PC-3 (cell line): ENCODE measurements around the gene PSMD6. TPM values are rescaled to one million over a fixed set of nuclear protein-coding genes. Genes with fewer than 3 reads are reported as not detected.
A peak's percentile ranks its signal among the peaks of the same experiment; 100 is the strongest.

Source experiments
- ATAC-seq: fragments of 200-7000 bp; cut with Tn5 transposase; 2 replicates; pipeline ENCODE4 v1.9.1; 2020; ENCODE audit warnings: mild to moderate bottlenecking, moderate library complexity
- BruUV-seq: library from RNA; stranded (reverse); fragments of 400-500 nt; replicated peaks from 2 replicates; lab custom pipeline; 2021; lab: Mats Ljungman, UMichigan
- CTCF ChIA-PET: fragments of 300-600 bp; sonication (Branson Sonifier 250); formaldehyde crosslinking; loops from one replicate; lab custom pipeline; 2022; ENCODE audit warnings: antibody characterized with exemption; lab: Charles Lee
- POLR2A ChIA-PET: fragments of 300-600 bp; sonication (Branson Sonifier 250); formaldehyde crosslinking; loops from one replicate; lab custom pipeline; 2022; ENCODE audit warnings: antibody characterized with exemption; ENCODE audit not compliant: unreplicated experiment; lab: Charles Lee
- DNase-seq: peaks from one replicate; pipeline ENCODE4 v3.0.0-alpha.2; 2015
- H2AFZ ChIP-seq: fragments of 300-600 bp; sonication (generic); 2 replicates; pipeline ENCODE4 v1.6.0; 2016; ENCODE audit warnings: antibody characterized with exemption, low read length
- H3F3A ChIP-seq: fragments of 300-600 bp; sonication (generic); one replicate; pipeline ENCODE4 v1.6.0; 2017; ENCODE audit warnings: antibody characterized with exemption, low read length, control low read depth, mild to moderate bottlenecking; ENCODE audit not compliant: unreplicated experiment
- H3K27ac ChIP-seq: fragments of 300-600 bp; sonication (generic); 2 replicates; pipeline ENCODE4 v1.5.1; 2016; ENCODE audit warnings: mild to moderate bottlenecking, low read length
- H3K27me3 ChIP-seq: fragments of 300-600 bp; sonication (generic); 2 replicates; pipeline ENCODE4 v1.6.1; 2016; ENCODE audit warnings: low read length, mixed read lengths
- H3K36me3 ChIP-seq: fragments of 300-600 bp; sonication (generic); 2 replicates; pipeline ENCODE4 v1.6.1; 2016; ENCODE audit warnings: low read depth, mixed run types, low read length, mixed read lengths
- H3K4me1 ChIP-seq: fragments of 300-600 bp; sonication (generic); 2 replicates; pipeline ENCODE4 v1.5.1; 2016; ENCODE audit warnings: low read length; ENCODE audit not compliant: insufficient read depth
- H3K4me2 ChIP-seq: fragments of 300-600 bp; sonication (generic); 2 replicates; pipeline ENCODE4 v1.6.0; 2016; ENCODE audit warnings: low read length
- H3K4me3 ChIP-seq: fragments of 300-600 bp; sonication (generic); 2 replicates; pipeline ENCODE4 v1.5.1; 2016; ENCODE audit warnings: mild to moderate bottlenecking, low read length, mixed read lengths
- H3K79me2 ChIP-seq: fragments of 300-600 bp; sonication (generic); 2 replicates; pipeline ENCODE4 v1.6.1; 2017; ENCODE audit warnings: low read length, mixed read lengths
- H3K9ac ChIP-seq: fragments of 300-600 bp; sonication (generic); 2 replicates; pipeline ENCODE4 v1.6.0; 2016; ENCODE audit warnings: mild to moderate bottlenecking, low read length
- H3K9me2 ChIP-seq: fragments of 300-600 bp; sonication (generic); replicated peaks from 2 replicates; pipeline ENCODE4 v1.6.1; 2016; ENCODE audit warnings: mixed run types, low read length, mixed read lengths
- H3K9me3 ChIP-seq: fragments of 300-600 bp; sonication (generic); 2 replicates; pipeline ENCODE4 v1.6.1; 2016; ENCODE audit warnings: low read length, mixed read lengths
- H4K20me1 ChIP-seq: fragments of 300-600 bp; sonication (generic); 2 replicates; pipeline ENCODE4 v1.6.1; 2016; ENCODE audit warnings: low read length, mixed read lengths
- EZH2 ChIP-seq: fragments of 300-600 bp; sonication (generic); IDR thresholded peaks from one replicate; pipeline ENCODE4 v1.6.1; 2017; ENCODE audit warnings: antibody characterized with exemption, mild to moderate bottlenecking, low read length; ENCODE audit not compliant: unreplicated experiment
- EZH2phosphoT487 ChIP-seq: fragments of 300-600 bp; sonication (generic); IDR thresholded peaks from 2 replicates; pipeline ENCODE4 v1.6.1; 2018; ENCODE audit warnings: mild to moderate bottlenecking, antibody characterized with exemption, low read length, borderline replicate concordance
- intact Hi-C: fragments of 100-400 bp; cut with micrococcal nuclease; formaldehyde crosslinking; loops from 2 replicates; pipeline ENCODE4 v1.9.0; 2023
- total RNA-seq: library from RNA; depleted of rRNA; stranded (reverse); fragments of >200 nt; gene quantifications from 2 replicates; pipeline ENCODE4 v1.2.3, GENCODE V29; 2014
- TF ChIP-seq, protein P1 (sequence below): fragments of 300-600 bp; sonication (generic); conservative IDR thresholded peaks from 2 replicates; pipeline ENCODE4 v1.5.1; 2017; ENCODE audit warnings: antibody characterized with exemption, low read depth, mild to moderate bottlenecking, low read length

Gene PSMD6
- total RNA-seq, 1 experiment from 2014 or later = 80.7 TPM

- TF ChIP-seq, protein P1, sequence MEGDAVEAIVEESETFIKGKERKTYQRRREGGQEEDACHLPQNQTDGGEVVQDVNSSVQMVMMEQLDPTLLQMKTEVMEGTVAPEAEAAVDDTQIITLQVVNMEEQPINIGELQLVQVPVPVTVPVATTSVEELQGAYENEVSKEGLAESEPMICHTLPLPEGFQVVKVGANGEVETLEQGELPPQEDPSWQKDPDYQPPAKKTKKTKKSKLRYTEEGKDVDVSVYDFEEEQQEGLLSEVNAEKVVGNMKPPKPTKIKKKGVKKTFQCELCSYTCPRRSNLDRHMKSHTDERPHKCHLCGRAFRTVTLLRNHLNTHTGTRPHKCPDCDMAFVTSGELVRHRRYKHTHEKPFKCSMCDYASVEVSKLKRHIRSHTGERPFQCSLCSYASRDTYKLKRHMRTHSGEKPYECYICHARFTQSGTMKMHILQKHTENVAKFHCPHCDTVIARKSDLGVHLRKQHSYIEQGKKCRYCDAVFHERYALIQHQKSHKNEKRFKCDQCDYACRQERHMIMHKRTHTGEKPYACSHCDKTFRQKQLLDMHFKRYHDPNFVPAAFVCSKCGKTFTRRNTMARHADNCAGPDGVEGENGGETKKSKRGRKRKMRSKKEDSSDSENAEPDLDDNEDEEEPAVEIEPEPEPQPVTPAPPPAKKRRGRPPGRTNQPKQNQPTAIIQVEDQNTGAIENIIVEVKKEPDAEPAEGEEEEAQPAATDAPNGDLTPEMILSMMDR = no peak
- TF ChIP-seq EZH2 = no peak
- no peak for TF ChIP-seq EZH2phosphoT487
- no peaks in the 10 kb centered on the region for H3K27me3 ChIP-seq
- H3K79me2 ChIP-seq = peaks cover 31% of the 10 kb centered on the region
- ATAC-seq (no peak), DNase-seq (no peak)
- H3K9ac ChIP-seq = no peak overlapping the region
- intact Hi-C loops = no loop called here
- ChIA-PET CTCF (no interaction called here), POLR2A (no interaction called here)
- H3K27ac ChIP-seq = no peak overlapping the region
- no peaks in the 10 kb centered on the region for H3K9me3 ChIP-seq
- H3K4me2 ChIP-seq = no peak overlapping the region
- H3K4me1 ChIP-seq = no peaks in the 10 kb centered on the region
- peaks cover 17% of the 10 kb centered on the region for H3K36me3 ChIP-seq
- H3F3A ChIP-seq = no peaks in the 10 kb centered on the region
- no peaks in the 10 kb centered on the region for H4K20me1 ChIP-seq
- H2AFZ ChIP-seq = no peak overlapping the region
- H3K4me3 ChIP-seq = no peak overlapping the region
- BruUV-seq = no TSS peak
- H3K9me2 ChIP-seq = no peaks in the 10 kb centered on the region
Observed at GRCh38 chr3:64019271-64019670, 4.0 kb downstream of the PSMD6 start.

- TF ChIP-seq EZH2phosphoT487 (no peak), EZH2 (no peak)
- TF ChIP-seq, protein P1 = no peak
- Histone ChIP-seq H3K4me3 (no peak overlapping the region), H3K9ac (no peak overlapping the region), H3K4me1 (peaks cover under 1% of the 10 kb centered on the region; the same call in 1 of the 2 replicates), H3K27me3 (no peaks in the 10 kb centered on the region), H4K20me1 (no peaks in the 10 kb centered on the region), H3K9me3 (no peaks in the 10 kb centered on the region), H3F3A (no peaks in the 10 kb centered on the region), H3K27ac (no peak overlapping the region), H3K36me3 (peaks cover 32% of the 10 kb centered on the region), H3K79me2 (peaks cover 18% of the 10 kb centered on the region), H3K4me2 (no peak overlapping the region), H2AFZ (no peak overlapping the region), H3K9me2 (no peaks in the 10 kb centered on the region)
- DNase-seq (no peak), ATAC-seq (peak; percentile 51)
- intact Hi-C loops = no loop called here
- ChIA-PET CTCF (no interaction called here), POLR2A (no interaction called here)
- BruUV-seq = TSS peak; percentile 23
Observed at GRCh38 chr3:64016941-64017620, 6.2 kb downstream of the PSMD6 start.

DNA sequence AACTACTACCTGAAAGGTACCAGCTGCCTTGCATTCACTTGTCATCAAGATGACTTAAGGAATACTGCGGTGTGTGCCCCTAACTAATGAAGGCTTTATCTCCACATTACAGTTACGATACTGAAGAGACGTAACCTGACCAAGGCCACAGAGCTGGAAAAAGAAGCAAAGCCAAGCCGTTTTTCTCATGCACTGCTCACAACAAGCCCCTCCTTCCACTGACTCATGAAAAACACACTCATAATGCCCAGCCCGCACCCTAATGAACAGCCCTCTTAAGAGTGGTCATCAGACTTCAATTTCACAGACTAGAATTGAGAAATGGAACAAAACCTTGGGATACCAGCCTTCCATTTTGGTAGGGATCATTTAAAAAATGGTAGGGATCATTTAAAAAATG, 11.6 kb downstream of the PSMD6 start:
- no peaks in the 10 kb centered on the region for H3K27me3 ChIP-seq
- ATAC-seq (peak; percentile 94), DNase-seq (peak; percentile 39)
- no peaks in the 10 kb centered on the region for H3K9me3 ChIP-seq
- peaks cover 42% of the 10 kb centered on the region for H3K36me3 ChIP-seq
- ChIA-PET POLR2A (interaction anchor here (0.6 kb wide), 1 partner anchor 188 kb away, joined by 3 read pairs; no protein-coding TSS in a partner anchor), CTCF (no interaction called here)
- intact Hi-C loops = no loop called here
- peaks cover 9% of the 10 kb centered on the region; the same call in 1 of the 2 replicates for H3K79me2 ChIP-seq
- no peak overlapping the region for H2AFZ ChIP-seq
- H4K20me1 ChIP-seq = no peaks in the 10 kb centered on the region
- no peaks in the 10 kb centered on the region for H3K9me2 ChIP-seq
- H3K9ac ChIP-seq = no peak overlapping the region
- H3K27ac ChIP-seq = 0 out of 2 replicates have a peak overlapping the region, but pooled peaks have one; percentile 9
- no peaks in the 10 kb centered on the region for H3F3A ChIP-seq
- H3K4me2 ChIP-seq = no peak overlapping the region
- no peak overlapping the region for H3K4me3 ChIP-seq
- no TSS peak for BruUV-seq
- TF ChIP-seq EZH2phosphoT487 (no peak), EZH2 (no peak)
- TF ChIP-seq, protein P1 = no peak
- H3K4me1 ChIP-seq = peaks cover 7% of the 10 kb centered on the region; the same call in 1 of the 2 replicates
